Sciatic nerve (tissue), 2 donors: ENCODE results near the gene MAGEE1. TPM values are rescaled to one million over a fixed set of nuclear protein-coding genes. Genes with fewer than 3 reads are reported as not detected.

ENCODE experiments used
- ATAC-seq: fragments of 200-7000 bp; cut with Tn5 transposase; one replicate; pipeline ENCODE4 v1.9.1; 2020; ENCODE audit warnings: mild to moderate bottlenecking, moderate library complexity
- DNase-seq: peaks from one replicate; pipeline ENCODE4 v3.0.0-alpha.2; 2020; ENCODE audit warnings: low spot score
- intact Hi-C: fragments of 100-400 bp; cut with DNase I; formaldehyde crosslinking; loops from one replicate; pipeline ENCODE4 v1.14.2; 2022
- total RNA-seq: library from RNA; stranded (reverse); fragmentation: NEBNext Ultra II Directional; extraction: Animal tissue kit (Norgen Biotek cat#: 25700); gene quantifications from one replicate; pipeline ENCODE4 v1.2.1, GENCODE V29; 2021
- donor health status: DM: no; HTN: no; CAD: no.
- donor health status: DM: no; HTN: no; CAD: no.

MAGEE1 gene, protein sequence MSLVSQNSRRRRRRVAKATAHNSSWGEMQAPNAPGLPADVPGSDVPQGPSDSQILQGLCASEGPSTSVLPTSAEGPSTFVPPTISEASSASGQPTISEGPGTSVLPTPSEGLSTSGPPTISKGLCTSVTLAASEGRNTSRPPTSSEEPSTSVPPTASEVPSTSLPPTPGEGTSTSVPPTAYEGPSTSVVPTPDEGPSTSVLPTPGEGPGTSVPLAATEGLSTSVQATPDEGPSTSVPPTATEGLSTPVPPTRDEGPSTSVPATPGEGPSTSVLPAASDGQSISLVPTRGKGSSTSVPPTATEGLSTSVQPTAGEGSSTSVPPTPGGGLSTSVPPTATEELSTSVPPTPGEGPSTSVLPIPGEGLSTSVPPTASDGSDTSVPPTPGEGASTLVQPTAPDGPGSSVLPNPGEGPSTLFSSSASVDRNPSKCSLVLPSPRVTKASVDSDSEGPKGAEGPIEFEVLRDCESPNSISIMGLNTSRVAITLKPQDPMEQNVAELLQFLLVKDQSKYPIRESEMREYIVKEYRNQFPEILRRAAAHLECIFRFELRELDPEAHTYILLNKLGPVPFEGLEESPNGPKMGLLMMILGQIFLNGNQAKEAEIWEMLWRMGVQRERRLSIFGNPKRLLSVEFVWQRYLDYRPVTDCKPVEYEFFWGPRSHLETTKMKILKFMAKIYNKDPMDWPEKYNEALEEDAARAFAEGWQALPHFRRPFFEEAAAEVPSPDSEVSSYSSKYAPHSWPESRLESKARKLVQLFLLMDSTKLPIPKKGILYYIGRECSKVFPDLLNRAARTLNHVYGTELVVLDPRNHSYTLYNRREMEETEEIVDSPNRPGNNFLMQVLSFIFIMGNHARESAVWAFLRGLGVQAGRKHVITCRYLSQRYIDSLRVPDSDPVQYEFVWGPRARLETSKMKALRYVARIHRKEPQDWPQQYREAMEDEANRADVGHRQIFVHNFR
- total RNA-seq: 5.8 TPM

DNA sequence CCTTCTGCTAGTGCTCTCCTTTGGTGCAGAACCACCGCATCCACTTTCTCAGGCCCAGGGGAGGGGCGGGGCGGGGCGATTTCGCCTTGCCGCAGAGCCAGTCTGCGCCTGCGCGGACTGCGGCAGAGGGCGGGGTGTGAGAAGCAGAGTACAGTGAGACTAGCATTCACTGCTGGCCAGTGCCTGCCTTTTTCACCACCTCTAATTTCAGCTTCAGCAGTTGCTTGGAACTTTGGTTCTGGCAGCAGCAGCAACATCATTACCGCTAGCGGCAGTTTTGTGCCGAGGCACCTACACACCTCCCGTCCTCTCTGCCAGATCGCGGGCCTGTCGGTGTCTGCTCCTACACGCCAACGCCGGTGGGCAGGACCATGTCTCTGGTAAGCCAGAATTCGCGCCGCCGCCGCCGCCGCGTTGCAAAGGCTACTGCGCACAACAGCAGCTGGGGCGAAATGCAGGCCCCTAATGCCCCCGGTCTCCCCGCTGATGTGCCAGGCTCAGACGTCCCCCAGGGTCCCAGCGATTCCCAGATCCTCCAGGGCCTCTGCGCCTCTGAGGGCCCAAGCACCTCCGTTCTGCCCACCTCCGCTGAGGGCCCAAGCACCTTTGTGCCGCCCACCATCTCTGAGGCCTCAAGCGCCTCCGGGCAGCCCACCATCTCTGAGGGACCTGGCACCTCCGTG lies at the start of gene MAGEE1:
MAGEE1 (plus strand) TSS at position 151 of the 683 bp plus-strand sequence; CDS start at position 372, 221 bp downstream.
- DNase-seq: peak; percentile 85
- intact Hi-C loops: no loop called here
- ATAC-seq: peak; percentile 97

DNA sequence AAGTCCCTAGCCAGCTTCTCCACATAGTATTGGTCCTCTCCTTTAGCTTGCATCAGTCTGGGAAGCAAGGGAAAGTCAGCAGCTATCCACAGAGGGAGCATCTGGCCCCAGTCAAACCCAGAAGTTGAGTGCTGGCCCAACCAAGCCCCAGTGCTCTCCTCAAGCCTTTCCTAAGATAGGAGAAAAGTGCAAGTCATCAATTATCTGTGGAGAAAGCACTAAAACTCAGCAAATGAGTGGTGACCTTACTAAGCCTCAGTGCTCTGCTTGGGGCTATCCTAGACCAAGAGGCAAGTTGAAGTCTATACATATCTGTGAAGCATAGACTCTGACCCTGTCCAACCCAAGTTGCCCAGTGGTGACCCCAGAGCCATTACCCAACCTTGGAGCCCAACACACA lies 28.5 kb upstream of the MAGEE1 start:
- intact Hi-C loops: no loop called here
- no peak for ATAC-seq
- DNase-seq: no peak

DNA sequence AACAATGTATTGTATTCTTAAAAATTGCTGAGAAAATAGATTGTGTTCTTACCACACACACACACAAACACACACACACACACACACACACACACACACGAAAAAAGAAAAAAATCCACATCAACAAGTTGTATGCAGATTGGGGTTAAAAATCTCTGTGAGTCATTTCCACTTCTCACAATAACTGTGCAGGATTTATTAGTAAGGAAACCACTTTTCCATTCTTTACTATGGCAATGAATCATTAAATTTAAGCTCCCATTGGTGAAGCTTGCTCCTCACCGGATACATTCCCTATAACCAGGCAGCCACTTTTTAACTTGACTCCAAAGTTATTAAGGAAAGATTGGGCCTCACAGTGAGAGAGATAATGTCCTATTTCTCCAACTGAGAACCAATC lies 19.7 kb upstream of the MAGEE1 start:
- ATAC-seq: no peak
- intact Hi-C loops: no loop called here
- no peak for DNase-seq

DNA sequence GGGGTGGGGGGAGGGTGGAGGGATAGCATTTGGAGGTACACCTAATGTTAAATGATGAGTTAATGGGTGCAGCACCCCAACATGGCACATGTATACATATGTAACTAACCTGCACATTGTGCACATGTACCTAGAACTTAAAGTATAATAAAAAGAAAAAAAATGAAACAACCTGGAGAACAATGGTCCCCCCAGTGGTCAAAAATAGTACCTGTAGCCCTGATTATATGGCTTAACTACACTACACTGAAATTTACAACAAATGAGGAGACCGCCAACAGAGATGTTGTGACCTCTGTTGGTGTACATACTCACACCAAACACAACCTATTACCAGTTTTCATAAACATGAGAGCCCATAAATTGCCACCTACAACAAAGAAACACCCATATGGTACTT lies 7.3 kb upstream of the MAGEE1 start:
- intact Hi-C loops: no loop called here

DNA sequence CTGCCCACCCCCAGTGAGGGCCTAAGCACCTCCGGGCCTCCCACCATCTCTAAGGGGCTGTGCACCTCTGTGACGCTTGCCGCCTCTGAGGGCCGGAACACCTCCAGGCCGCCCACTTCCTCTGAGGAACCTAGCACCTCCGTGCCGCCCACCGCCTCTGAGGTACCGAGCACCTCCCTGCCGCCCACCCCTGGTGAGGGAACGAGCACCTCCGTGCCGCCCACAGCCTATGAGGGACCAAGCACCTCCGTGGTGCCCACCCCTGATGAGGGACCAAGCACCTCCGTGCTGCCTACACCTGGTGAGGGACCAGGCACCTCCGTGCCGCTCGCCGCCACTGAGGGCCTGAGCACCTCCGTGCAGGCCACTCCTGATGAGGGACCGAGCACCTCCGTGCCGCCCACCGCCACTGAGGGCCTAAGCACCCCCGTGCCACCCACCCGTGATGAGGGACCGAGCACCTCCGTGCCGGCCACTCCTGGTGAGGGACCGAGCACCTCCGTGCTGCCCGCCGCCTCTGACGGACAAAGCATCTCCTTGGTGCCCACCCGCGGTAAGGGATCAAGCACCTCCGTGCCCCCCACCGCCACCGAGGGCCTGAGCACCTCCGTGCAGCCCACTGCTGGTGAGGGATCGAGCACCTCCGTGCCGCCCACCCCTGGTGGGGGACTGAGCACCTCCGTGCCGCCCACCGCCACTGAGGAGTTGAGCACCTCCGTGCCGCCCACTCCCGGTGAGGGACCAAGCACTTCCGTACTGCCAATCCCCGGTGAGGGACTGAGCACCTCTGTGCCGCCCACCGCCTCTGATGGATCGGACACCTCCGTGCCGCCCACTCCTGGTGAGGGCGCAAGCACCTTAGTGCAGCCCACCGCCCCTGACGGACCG lies 977 bp downstream of the MAGEE1 start:
- intact Hi-C loops: no loop called here
- peak; percentile 56 for DNase-seq

More for the DNA sequence above, 7.3 kb upstream of the MAGEE1 start:
- ATAC-seq (no peak), DNase-seq (no peak)

DNA sequence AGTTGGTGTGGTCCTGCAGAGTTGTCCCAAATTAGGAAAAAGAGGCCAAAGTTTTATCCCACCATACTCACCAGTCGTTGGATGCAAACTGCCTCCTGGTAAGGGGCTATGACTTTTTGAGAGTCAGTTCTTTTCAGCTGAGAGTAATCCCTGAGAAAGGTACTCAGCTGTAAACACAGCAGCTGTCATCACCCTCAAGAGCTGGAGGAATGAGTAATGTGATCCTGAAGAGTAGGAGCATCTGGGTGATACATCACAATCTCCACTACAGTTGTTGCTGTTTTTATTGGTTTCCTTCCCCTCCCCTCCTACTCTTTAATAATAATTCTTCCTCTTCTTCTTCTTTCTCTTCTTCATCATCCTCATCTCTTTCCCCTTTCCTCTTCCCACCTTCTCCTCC lies 5.7 kb downstream of the MAGEE1 start:
- intact Hi-C loops: no loop called here
- DNase-seq (no peak), ATAC-seq (no peak)

More for the DNA sequence above, 977 bp downstream of the MAGEE1 start:
- peak; percentile 52 for ATAC-seq

DNA sequence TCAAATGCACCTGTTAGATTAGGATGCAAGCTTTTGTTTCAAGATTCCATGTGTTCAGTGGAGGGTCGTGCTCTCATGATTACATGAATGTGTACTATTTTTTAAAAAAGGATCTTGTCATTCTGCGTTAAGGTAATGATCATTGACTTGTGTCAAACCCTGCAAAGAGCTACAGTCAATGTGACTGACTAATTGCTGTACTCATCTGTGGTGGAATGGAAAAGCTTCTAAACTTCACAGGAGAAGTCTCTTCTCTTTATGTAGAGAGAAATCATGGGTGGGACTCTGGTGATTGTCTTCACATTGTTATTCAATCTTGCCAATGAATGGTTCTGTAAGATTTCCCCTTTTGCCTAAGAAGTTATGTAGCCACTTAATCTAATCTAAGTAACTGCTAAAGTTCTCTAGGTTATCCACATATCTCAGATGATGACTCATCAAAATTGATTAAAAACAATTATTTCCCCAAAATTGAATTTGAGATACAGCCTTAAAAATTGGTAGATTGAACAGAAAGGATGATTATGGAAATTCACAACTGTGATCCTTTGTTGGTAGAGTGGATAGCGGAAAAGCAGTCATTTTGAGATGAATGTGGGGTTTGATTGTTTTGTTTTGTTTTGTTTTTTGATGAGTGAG lies 6.7 kb downstream of the MAGEE1 start:
- intact Hi-C loops: no loop called here
- ATAC-seq: no peak
- DNase-seq: no peak

DNA sequence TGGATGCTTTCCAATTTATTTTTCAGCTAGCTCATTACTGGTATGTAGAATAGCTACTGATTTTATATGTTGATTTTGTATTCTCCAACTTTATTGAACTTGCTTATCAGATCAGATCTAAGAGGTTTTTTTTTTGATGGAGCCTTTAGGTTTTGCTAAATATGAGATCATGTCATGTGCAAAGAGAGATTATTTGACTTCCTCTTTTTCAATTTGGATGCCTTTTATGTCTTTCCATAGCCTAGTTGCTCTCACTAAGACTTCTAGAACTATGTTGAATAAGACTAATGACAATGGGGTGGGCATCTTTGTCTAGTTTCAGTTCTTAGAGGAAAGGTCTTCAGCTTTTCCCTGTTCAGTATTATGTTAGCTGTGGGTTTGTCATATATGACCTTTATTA lies 11.7 kb downstream of the MAGEE1 start:
- DNase-seq (no peak), ATAC-seq (no peak)
- intact Hi-C loops: no loop called here

DNA sequence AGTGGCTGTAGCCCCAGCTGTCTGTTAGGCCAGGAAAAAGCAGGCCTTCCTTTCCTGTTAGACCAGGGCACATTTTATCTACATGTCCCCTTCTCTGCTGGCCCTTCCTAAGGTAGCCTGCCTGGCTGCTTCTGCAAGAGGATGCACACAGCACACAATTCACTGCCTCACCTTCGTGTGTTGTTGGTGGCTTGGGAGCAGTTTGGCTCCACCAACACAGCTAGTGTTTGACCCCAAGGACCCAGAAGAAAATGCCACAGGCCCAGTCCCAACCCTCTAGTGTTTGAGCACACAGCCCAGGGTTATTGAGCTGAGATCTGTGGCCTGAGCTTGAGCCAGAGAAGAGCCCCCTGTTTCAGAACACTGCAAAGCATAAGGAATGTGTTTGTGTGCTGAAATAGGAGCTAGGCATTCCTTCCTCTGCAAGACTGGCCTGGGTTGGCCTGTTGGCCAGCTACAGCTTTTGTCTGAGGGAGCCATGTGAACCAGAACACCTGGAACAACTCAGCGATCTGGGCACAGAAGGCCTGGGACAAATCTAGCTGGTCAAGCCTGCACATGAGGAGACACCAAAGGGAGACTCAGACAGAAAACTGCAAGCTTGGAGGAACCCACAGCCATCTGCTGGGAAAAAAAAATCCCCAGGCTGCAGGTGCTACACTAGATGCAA lies 26.4 kb downstream of the MAGEE1 start:
- DNase-seq: no peak
- intact Hi-C loops: no loop called here
- ATAC-seq: no peak

DNA sequence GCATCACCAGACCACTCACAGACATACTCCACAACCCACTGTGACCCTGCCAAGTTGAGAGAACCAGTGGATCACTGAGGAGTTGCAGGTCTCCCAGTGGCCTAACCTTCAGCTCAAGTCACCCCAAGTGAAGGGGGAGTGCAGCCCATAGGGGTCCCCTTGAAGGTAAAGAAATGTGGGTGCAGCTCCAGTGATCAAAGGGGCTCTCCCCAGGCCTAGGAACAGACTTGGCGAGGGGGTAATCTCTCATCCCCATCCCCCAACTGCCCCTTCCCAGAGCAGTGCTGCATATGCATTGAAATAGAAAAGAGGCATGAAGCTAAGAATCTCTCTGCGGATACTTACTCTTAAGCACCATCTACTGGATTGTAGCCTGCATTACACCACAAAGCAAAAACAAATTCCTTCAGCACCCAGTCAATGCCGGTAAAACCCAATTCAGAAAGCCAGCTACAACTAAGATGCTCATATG lies 27.0 kb downstream of the MAGEE1 start:
- ATAC-seq (no peak), DNase-seq (no peak)
- intact Hi-C loops: no loop called here

DNA sequence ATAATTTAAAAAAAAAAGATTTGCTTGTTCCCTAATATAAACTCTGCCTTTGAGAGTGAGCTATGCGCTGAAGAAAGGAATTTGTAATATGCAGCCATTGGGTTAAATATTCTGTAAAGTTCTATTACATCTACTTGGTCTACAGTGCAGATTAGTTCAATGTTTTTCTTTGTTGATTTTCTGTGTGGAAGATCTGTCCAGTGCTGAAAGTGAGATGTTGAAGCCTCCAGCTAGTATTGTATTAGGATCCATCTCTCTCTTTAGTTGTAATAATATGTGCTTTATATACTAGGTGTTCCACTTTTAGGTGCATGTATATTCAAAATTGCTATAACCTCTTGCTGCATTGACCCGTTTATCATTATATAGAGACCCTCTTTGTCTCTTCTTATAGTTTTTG lies 49.8 kb downstream of the MAGEE1 start:
- intact Hi-C loops: no loop called here
- DNase-seq (no peak), ATAC-seq (no peak)
